Astrocyte (in vitro differentiated cells and primary cell): Measurements from ENCODE around the gene RAE1. TPM values are rescaled to one million over a fixed set of nuclear protein-coding genes. Genes with fewer than 3 reads are reported as not detected.

Experiments used
- DNase-seq: peaks from one replicate; pipeline ENCODE4 v3.0.0-alpha.2; 2010; ENCODE audit warnings: low read depth
- FAIRE-seq: peaks from 2 replicates; lab custom pipeline; 2011; peaks lifted over from hg19 to GRCh38; lab: Jason Lieb, UNC
- H2AFZ ChIP-seq: 2 replicates; pipeline ENCODE4 v1.6.0; 2012; ENCODE audit warnings: low read depth, low read length, inconsistent platforms
- H3K27ac ChIP-seq: 2 replicates; pipeline ENCODE4 v1.5.1; 2011; ENCODE audit warnings: low read depth, low read length, inconsistent platforms
- H3K27me3 ChIP-seq: 2 replicates; pipeline ENCODE4 v1.6.0; 2011; ENCODE audit warnings: low read length, inconsistent platforms; ENCODE audit not compliant: insufficient read depth
- H3K36me3 ChIP-seq: 2 replicates; pipeline ENCODE4 v1.5.1; 2011; ENCODE audit warnings: low read length, inconsistent platforms; ENCODE audit not compliant: insufficient read depth
- H3K4me1 ChIP-seq: 2 replicates; pipeline ENCODE4 v1.5.1; 2011; ENCODE audit warnings: low read length, inconsistent platforms; ENCODE audit not compliant: insufficient read depth
- H3K4me2 ChIP-seq: 2 replicates; pipeline ENCODE4 v1.6.0; 2012; ENCODE audit warnings: low read length, inconsistent platforms
- H3K4me3 ChIP-seq: 2 replicates; pipeline ENCODE4 v1.5.1; 2011; ENCODE audit warnings: low read depth, mild to moderate bottlenecking, low read length, inconsistent platforms; ENCODE audit not compliant: insufficient read depth
- H3K79me2 ChIP-seq: 2 replicates; pipeline ENCODE4 v1.6.0; 2012; ENCODE audit warnings: mild to moderate bottlenecking, low read length, inconsistent platforms; ENCODE audit not compliant: insufficient read depth
- H3K9ac ChIP-seq: 2 replicates; pipeline ENCODE4 v1.6.0; 2012; ENCODE audit warnings: mild to moderate bottlenecking, low read length, inconsistent platforms
- H3K9me3 ChIP-seq: 2 replicates; pipeline ENCODE4 v1.5.1; 2012; ENCODE audit warnings: low read depth, mild to moderate bottlenecking, low read length, inconsistent platforms; ENCODE audit not compliant: insufficient read depth
- H4K20me1 ChIP-seq: 2 replicates; pipeline ENCODE4 v1.6.0; 2012; ENCODE audit warnings: low read length, inconsistent platforms; ENCODE audit not compliant: insufficient read depth
- H3K27ac Mint-ChIP-seq: one replicate; pipeline ENCODE4 v1.8.0; 2021; ENCODE audit warnings: mild to moderate bottlenecking, mixed read lengths; ENCODE audit not compliant: unreplicated experiment
- H3K27me3 Mint-ChIP-seq: one replicate; pipeline ENCODE4 v1.8.0; 2021; ENCODE audit warnings: low read depth, mixed read lengths; ENCODE audit not compliant: unreplicated experiment
- H3K36me3 Mint-ChIP-seq: one replicate; pipeline ENCODE4 v1.8.0; 2021; ENCODE audit warnings: low read depth, mixed read lengths; ENCODE audit not compliant: unreplicated experiment
- H3K4me1 Mint-ChIP-seq: one replicate; pipeline ENCODE4 v1.8.0; 2021; ENCODE audit warnings: low read depth, mixed read lengths; ENCODE audit not compliant: unreplicated experiment
- H3K4me3 Mint-ChIP-seq: one replicate; pipeline ENCODE4 v1.8.0; 2021; ENCODE audit warnings: mild to moderate bottlenecking, moderate library complexity, mixed read lengths; ENCODE audit not compliant: unreplicated experiment
- H3K9me3 Mint-ChIP-seq: one replicate; pipeline ENCODE4 v1.8.0; 2021; ENCODE audit warnings: mild to moderate bottlenecking, mixed read lengths; ENCODE audit not compliant: unreplicated experiment
- EZH2 ChIP-seq: IDR thresholded peaks from 2 replicates; pipeline ENCODE4 v1.6.1; 2012; ENCODE audit warnings: mild to moderate bottlenecking, low read length, inconsistent platforms; ENCODE audit not compliant: insufficient read depth
- total RNA-seq: library from RNA; stranded (reverse); gene quantifications from 2 replicates; pipeline ENCODE4 v1.2.1, GENCODE V29; 2021
- TF ChIP-seq, protein P1 (sequence below): IDR thresholded peaks from 2 replicates; pipeline ENCODE4 v1.5.1; 2011; ENCODE audit warnings: low read depth, mild to moderate bottlenecking, inconsistent platforms, low read length, moderate library complexity; ENCODE audit not compliant: insufficient read depth

Gene RAE1
- total RNA-seq, 1 donor from 2014 or later: 31.1 TPM

DNA sequence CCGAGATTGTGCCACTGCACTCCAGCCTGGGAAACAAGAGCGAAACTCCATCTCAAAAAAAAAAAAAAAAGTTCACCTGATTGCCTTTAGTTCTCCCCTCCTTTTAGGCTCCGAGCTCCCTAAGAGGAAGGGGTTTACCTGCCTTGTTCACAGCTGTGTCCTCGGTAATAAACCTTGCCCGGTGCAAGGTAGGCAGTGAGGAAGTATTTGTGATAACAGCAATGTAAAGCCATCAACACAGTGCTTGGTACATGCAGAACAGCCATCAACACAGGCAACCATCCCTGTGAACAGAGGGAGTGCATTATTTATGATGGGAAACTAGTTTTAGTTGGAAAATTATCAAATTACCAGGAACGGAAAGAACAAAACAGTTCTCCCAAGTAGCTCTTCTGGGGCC, 23.2 kb upstream of the RAE1 start:
- no peaks in the 10 kb centered on the region for H4K20me1 ChIP-seq
- no peak overlapping the region for H2AFZ ChIP-seq
- H3K27me3 ChIP-seq: peaks cover 18% of the 10 kb centered on the region
- H3K4me2 ChIP-seq: no peak overlapping the region
- no peaks in the 10 kb centered on the region for H3K79me2 ChIP-seq
- H3K9me3 ChIP-seq: no peaks in the 10 kb centered on the region
- Mint-ChIP-seq H3K4me1 (peaks cover 2% of the 10 kb centered on the region), H3K27me3 (peaks cover 32% of the 10 kb centered on the region), H3K9me3 (no peaks in the 10 kb centered on the region), H3K4me3 (no peak overlapping the region), H3K27ac (no peak overlapping the region), H3K36me3 (peaks cover 4% of the 10 kb centered on the region)
- no peaks in the 10 kb centered on the region for H3K4me1 ChIP-seq
- no peak for DNase-seq
- no peak for TF ChIP-seq EZH2
- TF ChIP-seq, protein P1, sequence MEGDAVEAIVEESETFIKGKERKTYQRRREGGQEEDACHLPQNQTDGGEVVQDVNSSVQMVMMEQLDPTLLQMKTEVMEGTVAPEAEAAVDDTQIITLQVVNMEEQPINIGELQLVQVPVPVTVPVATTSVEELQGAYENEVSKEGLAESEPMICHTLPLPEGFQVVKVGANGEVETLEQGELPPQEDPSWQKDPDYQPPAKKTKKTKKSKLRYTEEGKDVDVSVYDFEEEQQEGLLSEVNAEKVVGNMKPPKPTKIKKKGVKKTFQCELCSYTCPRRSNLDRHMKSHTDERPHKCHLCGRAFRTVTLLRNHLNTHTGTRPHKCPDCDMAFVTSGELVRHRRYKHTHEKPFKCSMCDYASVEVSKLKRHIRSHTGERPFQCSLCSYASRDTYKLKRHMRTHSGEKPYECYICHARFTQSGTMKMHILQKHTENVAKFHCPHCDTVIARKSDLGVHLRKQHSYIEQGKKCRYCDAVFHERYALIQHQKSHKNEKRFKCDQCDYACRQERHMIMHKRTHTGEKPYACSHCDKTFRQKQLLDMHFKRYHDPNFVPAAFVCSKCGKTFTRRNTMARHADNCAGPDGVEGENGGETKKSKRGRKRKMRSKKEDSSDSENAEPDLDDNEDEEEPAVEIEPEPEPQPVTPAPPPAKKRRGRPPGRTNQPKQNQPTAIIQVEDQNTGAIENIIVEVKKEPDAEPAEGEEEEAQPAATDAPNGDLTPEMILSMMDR: no peak
- no peak for FAIRE-seq
- no peak overlapping the region for H3K27ac ChIP-seq
- H3K9ac ChIP-seq: no peak overlapping the region
- H3K36me3 ChIP-seq: no peaks in the 10 kb centered on the region
- no peak overlapping the region for H3K4me3 ChIP-seq

DNA sequence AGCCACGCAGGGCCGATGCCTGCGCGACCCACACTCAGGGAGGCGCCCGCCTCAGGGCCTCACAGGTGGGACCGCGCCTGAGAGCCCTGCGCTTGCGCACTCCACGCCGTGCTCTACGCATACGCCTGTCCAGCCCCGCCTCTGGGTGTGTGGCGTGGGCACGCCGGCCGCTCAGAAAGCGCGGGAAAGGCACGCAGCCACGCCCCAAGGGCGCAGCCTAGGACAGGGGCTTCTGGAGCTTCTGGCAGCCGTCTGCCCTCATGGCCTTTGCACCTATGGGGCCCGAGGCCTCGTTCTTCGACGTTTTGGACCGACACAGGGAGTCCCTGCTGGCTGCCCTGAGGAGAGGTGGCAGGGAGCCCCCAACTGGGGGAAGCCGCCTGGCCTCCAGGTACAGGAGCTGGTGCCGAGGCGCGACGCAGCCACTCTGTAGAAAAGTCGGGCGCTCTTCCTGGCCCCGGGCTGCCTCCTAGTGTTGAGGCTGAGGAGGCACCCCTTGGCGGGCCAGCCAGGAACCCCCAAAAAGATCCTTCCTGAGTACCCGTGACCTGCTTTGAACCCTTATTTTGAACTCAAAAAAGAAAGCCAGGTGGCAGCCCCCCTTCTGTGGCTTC, 21.3 kb upstream of the RAE1 start, which contains the start of gene SPO11:
SPO11 (plus strand) TSS at position 196 of the 614 bp plus-strand sequence; CDS start at position 261, 65 bp downstream.
- Histone ChIP-seq H3K4me3 (no peak within 1 kb of the TSS), H3K79me2 (no peaks in the 10 kb centered on the region), H3K9ac (no peak within 1 kb of the TSS), H3K4me1 (no peaks in the 10 kb centered on the region), H3K4me2 (no peak within 1 kb of the TSS), H4K20me1 (no peaks in the 10 kb centered on the region), H3K27ac (no peak within 1 kb of the TSS), H2AFZ (no peak within 1 kb of the TSS), H3K27me3 (peaks cover 19% of the 10 kb centered on the region), H3K9me3 (no peaks in the 10 kb centered on the region), H3K36me3 (no peaks in the 10 kb centered on the region)
- Mint-ChIP-seq H3K4me3 (no peak within 1 kb of the TSS), H3K36me3 (peaks cover 4% of the 10 kb centered on the region), H3K27me3 (peaks cover 32% of the 10 kb centered on the region), H3K27ac (no peak within 1 kb of the TSS), H3K9me3 (no peaks in the 10 kb centered on the region), H3K4me1 (no peaks in the 10 kb centered on the region)
- no peak for DNase-seq
- no peak for FAIRE-seq
- TF ChIP-seq EZH2: no peak

DNA sequence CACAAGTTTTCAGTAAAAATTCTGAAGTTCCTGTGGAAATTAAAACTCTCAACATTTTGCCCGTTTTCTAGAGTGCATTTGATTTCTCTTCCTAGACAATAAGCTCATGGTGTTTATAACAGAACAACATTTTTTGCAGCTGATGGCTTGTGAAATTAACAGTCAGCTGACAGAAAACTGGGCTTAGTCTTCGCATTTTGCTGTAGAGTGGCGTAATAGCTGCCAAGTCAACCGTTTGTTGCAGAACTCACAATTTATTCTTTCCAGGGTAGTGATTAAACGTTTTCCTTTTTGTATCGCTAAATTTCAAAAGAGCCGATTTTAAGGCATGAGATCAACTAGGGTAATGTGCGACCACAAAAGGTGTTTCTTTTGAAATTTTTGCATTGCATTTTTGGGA, 20.1 kb upstream of the RAE1 start:
- Mint-ChIP-seq H3K4me1 (no peaks in the 10 kb centered on the region), H3K36me3 (peaks cover 4% of the 10 kb centered on the region), H3K27me3 (peaks cover 32% of the 10 kb centered on the region), H3K27ac (no peak overlapping the region), H3K9me3 (no peaks in the 10 kb centered on the region), H3K4me3 (no peak overlapping the region)
- H3K27ac ChIP-seq: no peak overlapping the region
- H2AFZ ChIP-seq: no peak overlapping the region
- TF ChIP-seq, protein P1: no peak
- no peak for TF ChIP-seq EZH2
- no peak overlapping the region for H3K4me3 ChIP-seq
- DNase-seq (no peak), FAIRE-seq (no peak)
- no peak overlapping the region for H3K4me2 ChIP-seq
- peaks cover 19% of the 10 kb centered on the region for H3K27me3 ChIP-seq
- no peaks in the 10 kb centered on the region for H3K4me1 ChIP-seq
- no peaks in the 10 kb centered on the region for H4K20me1 ChIP-seq
- H3K9me3 ChIP-seq: no peaks in the 10 kb centered on the region
- no peaks in the 10 kb centered on the region for H3K79me2 ChIP-seq
- H3K36me3 ChIP-seq: no peaks in the 10 kb centered on the region
- H3K9ac ChIP-seq: no peak overlapping the region
